Measurements from ENCODE around the gene SLC5A6. TPM values are rescaled to one million over a fixed set of nuclear protein-coding genes. Genes with fewer than 3 reads are reported as not detected.

SLC5A6 gene
- total RNA-seq, 4 donors from 2014 or later: 30.4 to 33.4 (median 33.1) TPM

- no peak for DNase-seq (ENCODE audit: low spot score in 2 of 2)
- H3K27ac ChIP-seq: no peak overlapping the region
- H3K4me1 ChIP-seq: no peaks in the 10 kb centered on the region
- H3K27me3 ChIP-seq: no peaks in the 10 kb centered on the region
- WGBS: 94% methylated on average over 12 of the region's 12 CpGs
- H3K4me3 ChIP-seq: no peak overlapping the region
- H3K9me3 ChIP-seq: no peaks in the 10 kb centered on the region
- TF ChIP-seq EP300 (IDR thresholded peaks at IDR 0.05): no peak
- no peak for TF ChIP-seq CTCF (IDR thresholded peaks at IDR 0.05)
- no peak for TF ChIP-seq POLR2A (IDR thresholded peaks at IDR 0.05)
- no peak for TF ChIP-seq POLR2AphosphoS5 (IDR thresholded peaks at IDR 0.05)
- peaks cover 100% of the 10 kb centered on the region for H3K36me3 ChIP-seq
Measured at GRCh38 chr2:27236136-27236535, 24.1 kb upstream of the SLC5A6 start.

- Histone ChIP-seq H3K36me3 (peaks cover 98% of the 10 kb centered on the region), H3K4me1 (no peaks in the 10 kb centered on the region), H3K27ac (no peak overlapping the region), H3K4me3 (no peak overlapping the region), H3K9me3 (no peaks in the 10 kb centered on the region), H3K27me3 (no peaks in the 10 kb centered on the region)
- 100% methylated on average over 3 of the region's 14 CpGs for WGBS
- TF ChIP-seq CTCF (IDR thresholded peaks at IDR 0.05): no peak
- no peak for TF ChIP-seq EP300 (IDR thresholded peaks at IDR 0.05)
- no peak for TF ChIP-seq POLR2A (IDR thresholded peaks at IDR 0.05)
- no peak for TF ChIP-seq POLR2AphosphoS5 (IDR thresholded peaks at IDR 0.05)
- DNase-seq (ENCODE audit: low spot score in 2 of 2): no peak
Measured at GRCh38 chr2:27233341-27233740, 21.3 kb upstream of the SLC5A6 start.

GRCh38 chr2:27231921-27232320, 19.9 kb upstream of the SLC5A6 start:
- H3K27ac ChIP-seq: no peak overlapping the region
- H3K27me3 ChIP-seq: no peaks in the 10 kb centered on the region
- no peaks in the 10 kb centered on the region for H3K9me3 ChIP-seq
- peaks cover 98% of the 10 kb centered on the region for H3K36me3 ChIP-seq
- TF ChIP-seq POLR2A (IDR thresholded peaks at IDR 0.05) (no peak), POLR2AphosphoS5 (IDR thresholded peaks at IDR 0.05) (no peak)
- H3K4me1 ChIP-seq: no peaks in the 10 kb centered on the region
- no peak for DNase-seq (ENCODE audit: low spot score in 2 of 2)
- H3K4me3 ChIP-seq: no peak overlapping the region
- 95% methylated on average over 11 of the region's 13 CpGs for WGBS

- H3K9me3 ChIP-seq: no peaks in the 10 kb centered on the region
- H3K27me3 ChIP-seq: no peaks in the 10 kb centered on the region
- H3K4me3 ChIP-seq: no peak overlapping the region
- 83% methylated on average over 2 of the region's 2 CpGs for WGBS
- TF ChIP-seq EP300 (IDR thresholded peaks at IDR 0.05) (no peak), CTCF (IDR thresholded peaks at IDR 0.05) (no peak), POLR2A (IDR thresholded peaks at IDR 0.05) (no peak), POLR2AphosphoS5 (IDR thresholded peaks at IDR 0.05) (no peak)
- peaks cover 98% of the 10 kb centered on the region for H3K36me3 ChIP-seq
- no peak for DNase-seq (ENCODE audit: low spot score in 2 of 2)
- H3K27ac ChIP-seq: no peak overlapping the region
- no peaks in the 10 kb centered on the region for H3K4me1 ChIP-seq
Measured at GRCh38 chr2:27227501-27227900, 15.4 kb upstream of the SLC5A6 start.

- TF ChIP-seq POLR2AphosphoS5 (IDR thresholded peaks at IDR 0.05): no peak
- TF ChIP-seq EP300 (IDR thresholded peaks at IDR 0.05): no peak
- no peak for TF ChIP-seq POLR2A (IDR thresholded peaks at IDR 0.05)
- no peak for TF ChIP-seq CTCF (IDR thresholded peaks at IDR 0.05)
- WGBS: 96% methylated on average over 8 of the region's 9 CpGs
- H3K36me3 ChIP-seq: peaks cover 87% of the 10 kb centered on the region
Measured at GRCh38 chr2:27225526-27225925, 13.5 kb upstream of the SLC5A6 start.

GRCh38 chr2:27223416-27223815, 11.3 kb upstream of the SLC5A6 start:
- WGBS: 95% methylated on average over 6 of the region's 6 CpGs
- Histone ChIP-seq H3K9me3 (no peaks in the 10 kb centered on the region), H3K27me3 (no peaks in the 10 kb centered on the region), H3K36me3 (peaks cover 72% of the 10 kb centered on the region), H3K4me1 (peaks cover 2% of the 10 kb centered on the region), H3K4me3 (no peak overlapping the region), H3K27ac (no peak overlapping the region)
- no peak for DNase-seq (ENCODE audit: low spot score in 2 of 2)
- TF ChIP-seq POLR2AphosphoS5 (IDR thresholded peaks at IDR 0.05) (no peak), EP300 (IDR thresholded peaks at IDR 0.05) (no peak), CTCF (IDR thresholded peaks at IDR 0.05) (no peak)

More at GRCh38 chr2:27225526-27225925, 13.5 kb upstream of the SLC5A6 start:
- DNase-seq (ENCODE audit: low spot score in 2 of 2): no peak
- Histone ChIP-seq H3K4me3 (no peak overlapping the region), H3K4me1 (no peaks in the 10 kb centered on the region), H3K27ac (no peak overlapping the region), H3K9me3 (no peaks in the 10 kb centered on the region), H3K27me3 (no peaks in the 10 kb centered on the region)
